Ovary (tissue), 3 donors: Measurements from ENCODE around the gene HAGH.

Experiments
- CTCF ChIP-seq, 3 donors: fragments of 450-650 bp in 2 of 3; fragments of 200-600 bp in 1 of 3; IDR thresholded peaks; one replicate each; pipeline versions ENCODE4 v1.5.1 to v1.8.0; 2016 to 2022; ENCODE audit warnings: antibody characterized with exemption in 3 of 3, mild to moderate bottlenecking in 1 of 3
- EP300 ChIP-seq: sonication (generic); formaldehyde crosslinking; IDR thresholded peaks from one replicate; pipeline ENCODE4 v1.6.1; 2017; ENCODE audit warnings: antibody characterized with exemption
- POLR2A ChIP-seq: fragments of 450-650 bp; IDR thresholded peaks from one replicate; pipeline ENCODE4 v1.6.1; 2017; ENCODE audit warnings: antibody characterized with exemption, mild to moderate bottlenecking, moderate library complexity
- donor health status: DM: no; HTN: no; CAD: no.

GRCh38 chr16:1828645-1829410, 2.2 kb upstream of the HAGH start:
- TF ChIP-seq CTCF (IDR thresholded peaks at IDR 0.05) (no peak), POLR2A (no peak), EP300 (no peak)
